Thoracic aorta (tissue), 2 donors: ENCODE data around the gene MED31. TPM values are rescaled to one million over a fixed set of nuclear protein-coding genes. Genes with fewer than 3 reads are reported as not detected.
"Not testable (repeated sequence)": the region's sequence is repeated elsewhere in the genome, so short reads cannot be mapped to it uniquely, and the experiment has no call there.

Source experiments
- ATAC-seq: fragments of 150-250 bp; one replicate; pipeline ENCODE4 v1.8.0; 2017; ENCODE audit warnings: low read depth; ENCODE audit not compliant: insufficient number of reproducible peaks, low FRiP score
- DNase-seq: peaks from one replicate; pipeline ENCODE4 v3.0.0-alpha.2; 2020; ENCODE audit warnings: low spot score
- H3K27ac ChIP-seq, 2 donors: fragments of 200-600 bp; sonication (generic); 1 replicate in 1 of 2; 2 replicates in 1 of 2; pipeline ENCODE4 v1.5.1; 2016; ENCODE audit warnings: mild to moderate bottlenecking in 2 of 2, moderate library complexity in 2 of 2
- H3K27me3 ChIP-seq: fragments of 200-600 bp; sonication (generic); replicated peaks from 2 replicates; pipeline ENCODE4 v1.6.0; 2016; ENCODE audit warnings: mild to moderate bottlenecking; ENCODE audit not compliant: insufficient read depth
- H3K36me3 ChIP-seq: fragments of 200-600 bp; sonication (generic); one replicate; pipeline ENCODE4 v1.5.1; 2016
- H3K4me1 ChIP-seq, 2 donors: fragments of 200-600 bp; sonication (generic); 1 replicate in 1 of 2; 2 replicates in 1 of 2; pipeline versions ENCODE4 v1.5.1 to v1.6.0; 2016; ENCODE audit warnings: low read depth in 2 of 2, mild to moderate bottlenecking in 1 of 2; ENCODE audit not compliant: control insufficient read depth in 1 of 2
- H3K4me3 ChIP-seq: fragments of 200-600 bp; sonication (generic); 2 replicates; pipeline ENCODE4 v1.5.1; 2016; ENCODE audit warnings: mild to moderate bottlenecking
- H3K9me3 ChIP-seq: fragments of 200-600 bp; sonication (generic); 2 replicates; pipeline ENCODE4 v1.5.1; 2016
- CTCF ChIP-seq: fragments of 200-600 bp; sonication (generic); IDR thresholded peaks from one replicate; pipeline ENCODE4 v1.5.1; 2019; ENCODE audit warnings: antibody characterized with exemption
- total RNA-seq, 2 donors: library from RNA; depleted of rRNA; stranded (reverse); fragments of >200 nt; gene quantifications; one replicate each; pipeline versions ENCODE4 v1.1.0 to v1.2.3, GENCODE V29; 2016

MED31 gene
- total RNA-seq, 2 donors from 2014 or later: 4.7 to 21.3 TPM

DNA sequence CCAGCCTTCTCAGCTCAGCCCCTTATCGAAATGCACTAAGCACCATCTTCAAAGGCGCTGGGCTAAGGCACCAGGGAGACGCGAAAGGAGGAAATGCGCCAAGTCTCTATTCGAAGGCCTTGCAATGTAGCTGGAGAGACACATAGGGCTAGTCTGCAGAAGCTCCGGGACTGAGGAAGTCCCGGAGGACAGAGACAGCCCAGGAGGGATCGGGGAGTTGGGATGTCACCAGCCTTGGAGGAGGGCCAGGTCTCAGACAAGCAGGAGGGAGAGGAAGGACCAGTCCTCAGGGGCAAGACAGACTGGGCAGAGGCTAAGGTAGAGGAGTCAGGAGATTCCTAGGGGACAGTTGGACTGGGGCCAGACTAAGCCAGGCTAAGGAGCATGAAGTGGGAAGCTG lies 8.7 kb upstream of the MED31 start:
- no peak overlapping the region for H3K27ac ChIP-seq
- peaks cover 8% of the 10 kb centered on the region for H3K27me3 ChIP-seq
- no peak overlapping the region for H3K4me3 ChIP-seq
- no peak for TF ChIP-seq CTCF
- no peak for DNase-seq
- H3K36me3 ChIP-seq: no peaks in the 10 kb centered on the region
- ATAC-seq: no peak
- no peaks in the 10 kb centered on the region for H3K9me3 ChIP-seq
- peaks cover 0 to 4% of the 10 kb centered on the region in 2 donors for H3K4me1 ChIP-seq

- not testable (repeated sequence) for H3K4me3 ChIP-seq, H3K27ac ChIP-seq, DNase-seq, H3K9me3 ChIP-seq, ATAC-seq, H3K27me3 ChIP-seq, H3K36me3 ChIP-seq
- peaks cover 0 to 14% of the 10 kb centered on the region in 2 donors for H3K4me1 ChIP-seq
Observed at GRCh38 chr17:6658411-6658810, 7.0 kb upstream of the MED31 start.

GRCh38 chr17:6657633-6658287 lies 6.4 kb upstream of the MED31 start:
- peaks cover 8% of the 10 kb centered on the region for H3K27me3 ChIP-seq

DNA sequence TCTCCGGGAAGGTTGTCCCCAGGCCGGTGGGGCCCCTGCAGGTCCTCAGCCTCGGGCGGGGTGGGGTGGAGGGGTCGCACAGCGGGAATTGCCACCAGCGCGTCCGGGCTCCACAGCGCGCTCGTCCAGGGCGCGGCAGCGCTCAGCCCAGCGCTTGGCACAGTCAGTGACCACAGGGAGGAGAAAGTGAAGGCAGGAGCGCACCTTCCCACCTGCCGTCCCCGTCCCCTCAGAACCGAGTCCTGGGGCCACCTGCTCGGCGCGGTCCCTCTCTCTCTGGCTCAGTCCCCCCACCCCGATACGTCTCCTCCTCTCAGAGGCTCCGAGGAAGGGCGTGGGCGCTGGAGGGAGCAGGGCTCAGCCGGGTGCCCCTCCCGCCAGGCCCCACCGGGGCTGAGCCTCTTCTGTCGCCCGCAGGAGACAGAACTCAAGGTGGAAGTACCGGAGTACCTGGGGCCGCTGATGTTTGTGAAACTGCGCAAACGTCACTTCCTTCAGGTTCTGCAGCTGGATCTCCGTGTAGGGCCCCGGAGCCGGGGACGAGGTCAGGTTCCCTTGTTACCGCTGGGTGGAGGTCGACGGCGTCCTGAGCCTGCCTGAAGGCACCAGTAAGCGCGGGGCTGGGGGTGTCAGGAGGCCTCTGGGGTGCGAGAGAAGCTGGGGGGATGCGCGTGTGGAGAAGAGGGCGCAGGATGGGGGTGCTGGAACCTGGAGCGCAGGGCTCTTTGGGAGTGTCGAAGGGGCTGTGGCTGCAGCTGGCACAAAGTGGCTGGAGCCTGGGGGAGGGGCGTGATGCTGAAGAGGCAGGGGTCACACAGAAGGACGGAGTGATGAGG lies 5.6 kb upstream of the MED31 start:
- H3K4me1 ChIP-seq: peaks cover 0 to 22% of the 10 kb centered on the region in 2 donors
- not testable (repeated sequence) for ATAC-seq, H3K27ac ChIP-seq, DNase-seq, H3K9me3 ChIP-seq, H3K36me3 ChIP-seq, H3K27me3 ChIP-seq
- H3K4me3 ChIP-seq: peak overlapping the region; percentile 19

More at GRCh38 chr17:6657633-6658287, 6.4 kb upstream of the MED31 start:
- no peaks in the 10 kb centered on the region for H3K36me3 ChIP-seq
- H3K9me3 ChIP-seq: no peaks in the 10 kb centered on the region
- no peak for TF ChIP-seq CTCF
- no peak for ATAC-seq
- no peak for DNase-seq
- H3K4me1 ChIP-seq: peaks cover 0 to 17% of the 10 kb centered on the region in 2 donors
- H3K4me3 ChIP-seq: no peak overlapping the region
- H3K27ac ChIP-seq: no peak overlapping the region

- H3K27me3 ChIP-seq, H3K9me3 ChIP-seq, ATAC-seq: not testable (repeated sequence)
Observed at GRCh38 chr17:6655732-6656361, 4.4 kb upstream of the MED31 start.

GRCh38 chr17:6654841-6655731 lies 3.7 kb upstream of the MED31 start:
- peaks cover 5 to 32% of the 10 kb centered on the region in 2 donors for H3K4me1 ChIP-seq
- no peaks in the 10 kb centered on the region for H3K9me3 ChIP-seq
- H3K4me3 ChIP-seq: peak overlapping the region; percentile 34
- TF ChIP-seq CTCF: no peak
- H3K27ac ChIP-seq: no peak overlapping the region
- peaks cover 8% of the 10 kb centered on the region for H3K27me3 ChIP-seq
- DNase-seq (no peak), ATAC-seq (no peak)
- no peaks in the 10 kb centered on the region for H3K36me3 ChIP-seq

More at GRCh38 chr17:6655732-6656361, 4.4 kb upstream of the MED31 start:
- H3K4me3 ChIP-seq: peak overlapping the region; percentile 19
- not testable (repeated sequence) for DNase-seq, H3K27ac ChIP-seq, H3K36me3 ChIP-seq
- H3K4me1 ChIP-seq: peaks cover 0 to 26% of the 10 kb centered on the region in 2 donors
